ENCODE results near the gene PTPRZ1.

PTPRZ1 gene

DNA sequence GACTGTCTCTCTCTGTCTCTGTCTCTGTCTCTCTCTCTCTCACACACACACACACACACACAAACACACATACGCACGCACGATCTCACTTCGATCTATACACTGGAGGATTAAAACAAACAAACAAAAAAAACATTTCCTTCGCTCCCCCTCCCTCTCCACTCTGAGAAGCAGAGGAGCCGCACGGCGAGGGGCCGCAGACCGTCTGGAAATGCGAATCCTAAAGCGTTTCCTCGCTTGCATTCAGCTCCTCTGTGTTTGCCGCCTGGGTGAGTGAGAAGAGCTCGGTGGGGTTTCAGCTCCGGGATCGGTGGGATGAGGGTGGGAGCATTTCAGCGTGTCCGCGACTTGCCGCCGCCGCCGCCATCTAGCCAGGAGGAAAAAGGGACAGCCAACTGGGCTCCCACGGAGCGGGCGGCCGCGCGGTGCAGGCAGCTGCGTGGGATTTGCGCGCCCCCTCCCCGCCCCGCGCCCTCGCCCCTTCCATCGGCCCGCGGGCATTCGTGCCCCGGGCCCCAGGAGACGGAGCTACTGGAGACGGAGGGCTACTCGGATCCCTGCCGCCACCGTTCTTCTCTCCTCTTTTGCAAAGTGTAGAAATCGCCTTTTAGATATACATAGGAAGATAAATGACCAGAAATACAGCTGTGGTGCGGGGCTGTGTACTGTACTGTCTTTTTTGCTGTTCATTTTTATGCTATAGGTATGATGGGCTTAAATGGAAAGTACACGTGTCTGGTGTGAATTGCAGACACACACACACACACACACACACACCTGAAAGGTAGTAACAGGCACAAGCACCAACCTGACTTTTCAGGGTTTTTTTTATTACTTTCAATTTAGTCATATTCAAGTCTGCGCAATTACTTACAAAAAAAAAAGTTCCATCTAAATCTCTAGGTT is 581 bp downstream of the PTPRZ1 start:
- no peaks in the 10 kb centered on the region for H3K4me1 ChIP-seq (ENCODE audit: control insufficient read depth, insufficient read depth, low read length)
- H3K27me3 ChIP-seq (ENCODE audit: control insufficient read depth, insufficient read depth, low read length), result peaks cover 7% of the 10 kb centered on the region
- H3K36me3 ChIP-seq (ENCODE audit: control insufficient read depth, insufficient read depth, low read length), result no peaks in the 10 kb centered on the region
- peak overlapping the region; percentile 66 for H3K9ac ChIP-seq (ENCODE audit: low read length)
- peak overlapping the region; percentile 70 for H3K4me3 ChIP-seq (ENCODE audit: low read length)
- H3K9me3 ChIP-seq (ENCODE audit: control insufficient read depth, low read length), result no peaks in the 10 kb centered on the region

DNA sequence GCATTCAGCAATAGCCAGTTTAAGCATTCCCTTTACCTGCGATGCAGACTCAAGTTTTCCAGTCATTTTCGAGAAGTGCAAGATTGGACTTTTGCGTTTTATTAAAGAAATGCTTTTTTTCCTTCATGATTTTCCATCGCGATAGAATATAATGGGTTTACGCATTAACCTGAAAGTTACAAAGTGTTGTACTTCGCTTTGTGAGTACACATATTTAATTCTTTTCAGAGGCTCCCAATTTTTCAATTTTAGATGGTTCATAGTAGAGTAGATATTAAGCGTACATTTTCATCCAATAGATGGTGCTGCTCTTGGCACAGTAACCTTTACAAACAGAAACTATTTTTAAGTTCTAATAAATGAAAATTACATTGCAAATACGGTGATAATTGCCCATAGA is 1.3 kb downstream of the PTPRZ1 start:
- Histone ChIP-seq H3K27me3 (ENCODE audit: control insufficient read depth, insufficient read depth, low read length) (peaks cover 7% of the 10 kb centered on the region), H3K4me3 (ENCODE audit: low read length) (no peak overlapping the region), H3K9ac (ENCODE audit: low read length) (peak overlapping the region; percentile 66), H3K4me1 (ENCODE audit: control insufficient read depth, insufficient read depth, low read length) (no peaks in the 10 kb centered on the region), H3K9me3 (ENCODE audit: control insufficient read depth, low read length) (no peaks in the 10 kb centered on the region), H3K36me3 (ENCODE audit: control insufficient read depth, insufficient read depth, low read length) (no peaks in the 10 kb centered on the region)

DNA sequence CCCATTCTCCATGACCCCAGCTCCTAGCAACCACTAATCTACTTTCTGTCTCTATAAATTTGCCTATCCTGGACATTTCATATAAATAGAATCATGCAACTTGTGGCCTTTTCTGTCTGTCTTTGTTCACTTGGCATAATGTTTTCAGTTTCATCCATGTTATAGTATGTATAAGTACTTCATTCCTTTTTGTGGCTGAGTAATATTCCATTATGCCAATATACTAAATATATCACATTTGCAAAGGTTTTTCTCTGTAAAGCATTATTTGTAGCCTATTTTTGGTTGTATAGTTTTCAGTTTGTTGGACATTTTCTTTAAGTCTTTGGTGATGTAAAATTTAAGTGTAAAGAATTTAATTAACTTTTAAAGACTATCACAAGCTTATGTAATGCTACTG is 2.2 kb downstream of the PTPRZ1 start:
- Histone ChIP-seq H3K9ac (ENCODE audit: low read length) (no peak overlapping the region), H3K4me1 (ENCODE audit: control insufficient read depth, insufficient read depth, low read length) (no peaks in the 10 kb centered on the region), H3K4me3 (ENCODE audit: low read length) (no peak overlapping the region), H3K36me3 (ENCODE audit: control insufficient read depth, insufficient read depth, low read length) (no peaks in the 10 kb centered on the region), H3K9me3 (ENCODE audit: control insufficient read depth, low read length) (no peaks in the 10 kb centered on the region), H3K27me3 (ENCODE audit: control insufficient read depth, insufficient read depth, low read length) (peaks cover 7% of the 10 kb centered on the region)

DNA sequence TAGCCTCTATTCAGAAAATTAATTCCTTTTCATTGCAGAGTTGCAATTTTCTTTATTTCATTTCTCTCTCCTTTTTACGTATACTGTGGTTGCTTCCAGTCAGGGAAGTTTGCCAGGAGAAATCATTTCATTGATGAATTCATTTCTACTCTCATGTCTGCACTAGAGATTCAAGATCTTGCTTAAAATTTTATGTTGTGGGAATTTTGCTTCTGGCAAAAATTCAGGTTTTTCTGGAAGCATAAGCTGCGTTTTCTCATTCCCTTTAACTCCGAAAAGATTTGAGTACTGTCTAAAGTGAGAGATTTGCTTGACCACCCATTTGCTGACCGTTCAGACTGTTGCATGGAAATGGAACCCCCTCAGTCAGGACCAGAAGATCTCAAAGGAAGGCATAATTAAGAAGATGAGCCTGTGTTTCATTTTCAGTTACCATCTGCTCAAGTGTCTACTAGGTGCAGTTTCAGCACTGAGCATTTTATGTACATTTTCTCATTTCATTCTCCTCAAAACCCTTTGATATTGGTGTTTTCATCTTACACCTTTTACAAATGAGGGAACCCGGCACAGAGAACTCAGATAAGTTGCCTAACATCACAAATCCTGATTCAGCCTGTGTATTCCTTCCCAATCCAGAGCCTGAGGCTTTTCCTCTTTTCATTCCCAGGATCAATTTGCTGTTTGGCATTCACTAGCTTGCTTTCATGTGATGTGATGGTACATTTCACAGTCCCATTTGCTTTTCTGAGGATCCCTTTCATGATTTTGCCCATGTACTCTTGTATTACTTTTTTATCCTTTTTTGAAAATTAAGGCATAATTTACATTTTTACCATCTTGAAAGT is 3.9 kb downstream of the PTPRZ1 start:
- Histone ChIP-seq H3K27me3 (ENCODE audit: control insufficient read depth, insufficient read depth, low read length) (peaks cover 7% of the 10 kb centered on the region), H3K36me3 (ENCODE audit: control insufficient read depth, insufficient read depth, low read length) (no peaks in the 10 kb centered on the region), H3K9me3 (ENCODE audit: control insufficient read depth, low read length) (no peaks in the 10 kb centered on the region), H3K4me3 (ENCODE audit: low read length) (no peak overlapping the region), H3K9ac (ENCODE audit: low read length) (no peak overlapping the region), H3K4me1 (ENCODE audit: control insufficient read depth, insufficient read depth, low read length) (no peaks in the 10 kb centered on the region)

- Histone ChIP-seq H3K27me3 (ENCODE audit: control insufficient read depth, insufficient read depth, low read length) (no peaks in the 10 kb centered on the region), H3K9me3 (ENCODE audit: control insufficient read depth, low read length) (no peaks in the 10 kb centered on the region), H3K9ac (ENCODE audit: low read length) (no peak overlapping the region), H3K36me3 (ENCODE audit: control insufficient read depth, insufficient read depth, low read length) (no peaks in the 10 kb centered on the region), H3K4me3 (ENCODE audit: low read length) (no peak overlapping the region), H3K4me1 (ENCODE audit: control insufficient read depth, insufficient read depth, low read length) (no peaks in the 10 kb centered on the region)
Observed at GRCh38 chr7:121878918-121879464, 6.0 kb downstream of the PTPRZ1 start.

- Histone ChIP-seq H3K9me3 (ENCODE audit: control insufficient read depth, low read length) (no peaks in the 10 kb centered on the region), H3K4me3 (ENCODE audit: low read length) (no peak overlapping the region), H3K27me3 (ENCODE audit: control insufficient read depth, insufficient read depth, low read length) (no peaks in the 10 kb centered on the region), H3K9ac (ENCODE audit: low read length) (no peak overlapping the region), H3K36me3 (ENCODE audit: control insufficient read depth, insufficient read depth, low read length) (no peaks in the 10 kb centered on the region), H3K4me1 (ENCODE audit: control insufficient read depth, insufficient read depth, low read length) (no peaks in the 10 kb centered on the region)
Observed at GRCh38 chr7:121879544-121879943, 6.6 kb downstream of the PTPRZ1 start.

DNA sequence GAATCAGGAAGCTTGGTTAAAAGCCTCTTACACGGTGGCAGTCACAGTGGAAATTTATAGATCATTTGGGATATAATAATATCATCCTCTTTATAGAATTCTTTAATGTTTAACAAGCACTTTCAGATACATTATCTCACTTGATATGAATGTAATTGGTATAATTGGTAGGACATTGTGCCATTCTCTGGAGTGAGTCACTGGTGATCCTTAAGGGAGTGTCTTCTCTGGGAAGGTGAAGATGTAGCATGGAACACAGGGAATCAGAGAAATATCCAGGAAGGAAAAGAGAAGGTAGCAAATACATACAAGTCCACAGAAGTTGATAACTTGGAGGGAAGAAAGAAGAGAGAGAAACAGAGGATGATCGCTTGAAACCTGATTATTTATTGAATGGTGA is 9.8 kb downstream of the PTPRZ1 start:
- Histone ChIP-seq H3K4me3 (ENCODE audit: low read length) (no peak overlapping the region), H3K36me3 (ENCODE audit: control insufficient read depth, insufficient read depth, low read length) (no peaks in the 10 kb centered on the region), H3K9me3 (ENCODE audit: control insufficient read depth, low read length) (no peaks in the 10 kb centered on the region), H3K4me1 (ENCODE audit: control insufficient read depth, insufficient read depth, low read length) (no peaks in the 10 kb centered on the region), H3K9ac (ENCODE audit: low read length) (no peak overlapping the region), H3K27me3 (ENCODE audit: control insufficient read depth, insufficient read depth, low read length) (no peaks in the 10 kb centered on the region)

DNA sequence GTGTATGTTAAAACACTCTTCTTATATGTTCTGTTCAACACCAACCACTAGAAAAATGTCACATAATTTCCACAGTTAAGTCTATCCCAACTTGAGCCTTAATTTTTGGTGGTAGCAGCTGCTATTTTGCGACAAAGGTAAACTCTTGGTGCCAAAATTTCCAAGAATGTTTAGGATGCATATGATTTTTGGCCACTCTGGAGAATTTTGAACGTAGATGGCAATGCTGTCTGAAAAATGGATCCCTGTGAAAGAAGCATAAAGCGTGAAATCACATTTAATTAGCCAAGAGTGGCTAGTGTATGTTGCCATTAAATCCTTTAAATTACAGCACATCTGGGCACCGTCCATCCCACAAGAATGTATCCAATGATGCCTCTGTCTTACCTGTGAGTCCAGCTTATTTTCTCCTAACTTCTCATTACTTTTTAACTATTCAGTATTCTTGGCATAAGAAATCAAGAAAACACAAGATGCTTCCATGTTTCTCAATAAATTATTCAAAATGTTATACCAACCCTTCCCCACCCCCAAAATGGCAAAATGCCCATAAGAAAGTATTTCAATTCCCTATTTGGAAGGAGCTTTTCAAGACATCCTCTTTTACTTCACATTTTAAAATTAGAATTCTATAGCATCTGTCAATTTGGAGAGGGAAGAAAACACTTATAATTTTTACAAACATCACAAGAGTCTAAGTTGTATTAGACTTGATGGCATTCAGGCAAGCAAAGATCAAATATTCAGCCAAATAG is 12.4 kb downstream of the PTPRZ1 start:
- H3K9ac ChIP-seq (ENCODE audit: low read length), result no peak overlapping the region
- H3K9me3 ChIP-seq (ENCODE audit: control insufficient read depth, low read length), result no peaks in the 10 kb centered on the region
- H3K36me3 ChIP-seq (ENCODE audit: control insufficient read depth, insufficient read depth, low read length), result no peaks in the 10 kb centered on the region
- no peak overlapping the region for H3K4me3 ChIP-seq (ENCODE audit: low read length)
- no peaks in the 10 kb centered on the region for H3K4me1 ChIP-seq (ENCODE audit: control insufficient read depth, insufficient read depth, low read length)
- no peaks in the 10 kb centered on the region for H3K27me3 ChIP-seq (ENCODE audit: control insufficient read depth, insufficient read depth, low read length)

DNA sequence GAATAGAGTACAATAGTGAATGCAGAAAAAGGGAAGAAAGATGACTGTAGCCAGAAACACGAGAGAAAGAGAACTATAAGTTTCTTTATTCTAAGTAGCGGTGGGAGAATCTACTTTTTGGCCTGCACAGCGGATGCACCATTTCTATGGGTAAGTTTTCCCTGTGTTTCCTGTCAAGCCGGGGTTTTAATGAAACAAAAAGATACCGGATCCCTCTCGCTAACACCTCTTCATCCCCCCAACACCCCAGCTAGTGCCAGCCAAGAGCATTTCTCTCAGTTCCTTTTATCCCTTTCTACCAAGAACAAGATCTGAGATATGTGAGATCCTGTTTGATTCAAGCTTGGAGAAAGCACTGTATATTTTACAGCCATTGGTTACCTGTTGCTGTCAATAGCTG is 14.7 kb downstream of the PTPRZ1 start:
- Histone ChIP-seq H3K27me3 (ENCODE audit: control insufficient read depth, insufficient read depth, low read length) (no peaks in the 10 kb centered on the region), H3K36me3 (ENCODE audit: control insufficient read depth, insufficient read depth, low read length) (no peaks in the 10 kb centered on the region), H3K9me3 (ENCODE audit: control insufficient read depth, low read length) (no peaks in the 10 kb centered on the region), H3K9ac (ENCODE audit: low read length) (no peak overlapping the region), H3K4me3 (ENCODE audit: low read length) (no peak overlapping the region), H3K4me1 (ENCODE audit: control insufficient read depth, insufficient read depth, low read length) (no peaks in the 10 kb centered on the region)

GRCh38 chr7:121890833-121891232 is 17.9 kb downstream of the PTPRZ1 start:
- Histone ChIP-seq H3K4me3 (ENCODE audit: low read length) (no peak overlapping the region), H3K9me3 (ENCODE audit: control insufficient read depth, low read length) (no peaks in the 10 kb centered on the region), H3K9ac (ENCODE audit: low read length) (no peak overlapping the region), H3K4me1 (ENCODE audit: control insufficient read depth, insufficient read depth, low read length) (no peaks in the 10 kb centered on the region), H3K36me3 (ENCODE audit: control insufficient read depth, insufficient read depth, low read length) (no peaks in the 10 kb centered on the region), H3K27me3 (ENCODE audit: control insufficient read depth, insufficient read depth, low read length) (no peaks in the 10 kb centered on the region)

GRCh38 chr7:121891731-121892130 is 18.8 kb downstream of the PTPRZ1 start:
- no peaks in the 10 kb centered on the region for H3K9me3 ChIP-seq (ENCODE audit: control insufficient read depth, low read length)
- no peaks in the 10 kb centered on the region for H3K36me3 ChIP-seq (ENCODE audit: control insufficient read depth, insufficient read depth, low read length)
- H3K4me3 ChIP-seq (ENCODE audit: low read length), result no peak overlapping the region
- no peaks in the 10 kb centered on the region for H3K4me1 ChIP-seq (ENCODE audit: control insufficient read depth, insufficient read depth, low read length)
- H3K9ac ChIP-seq (ENCODE audit: low read length), result no peak overlapping the region
- no peaks in the 10 kb centered on the region for H3K27me3 ChIP-seq (ENCODE audit: control insufficient read depth, insufficient read depth, low read length)
